Choroid plexus epithelial cell (primary cell): Measurements from ENCODE around the gene DNAH11.
A peak's percentile ranks its signal among the peaks of the same experiment; 100 is the strongest.

ENCODE experiments used
- DNase-seq: peaks from one replicate; pipeline ENCODE4 v3.0.0-alpha.2; 2010; ENCODE audit warnings: low read depth
- H3K4me3 ChIP-seq: 2 replicates; pipeline ENCODE4 v1.5.1; 2011; ENCODE audit warnings: low read depth, mild to moderate bottlenecking, control low read depth, low read length, moderate library complexity
- CTCF ChIP-seq: conservative IDR thresholded peaks from 2 replicates; pipeline ENCODE4 v1.5.1; 2011; ENCODE audit warnings: low read depth, mild to moderate bottlenecking, control low read depth, inconsistent platforms, low read length, moderate library complexity

DNAH11 gene

GRCh38 chr7:21579341-21580072 is 36.7 kb downstream of the DNAH11 start:
- TF ChIP-seq CTCF = no peak
- DNase-seq = no peak
- H3K4me3 ChIP-seq = no peak overlapping the region

- H3K4me3 ChIP-seq = no peak overlapping the region
- peak; percentile 89 for DNase-seq
These were observed 37.3 kb downstream of the DNAH11 start for GRCh38 chr7:21580073-21580521.

GRCh38 chr7:21585070-21585724 is 42.4 kb downstream of the DNAH11 start:
- H3K4me3 ChIP-seq = no peak overlapping the region
- no peak for TF ChIP-seq CTCF
- DNase-seq = no peak

More at GRCh38 chr7:21580073-21580521, 37.3 kb downstream of the DNAH11 start:
- no peak for TF ChIP-seq CTCF

GRCh38 chr7:21587139-21587784 is 44.4 kb downstream of the DNAH11 start:
- TF ChIP-seq CTCF = no peak
- no peak overlapping the region for H3K4me3 ChIP-seq
- DNase-seq = no peak

GRCh38 chr7:21596801-21597200 is 54.0 kb downstream of the DNAH11 start:
- no peak for TF ChIP-seq CTCF
- no peak overlapping the region for H3K4me3 ChIP-seq
- DNase-seq = no peak

- no peak overlapping the region for H3K4me3 ChIP-seq
- TF ChIP-seq CTCF = no peak
- peak; percentile 27 for DNase-seq
These were observed 60.6 kb downstream of the DNAH11 start for GRCh38 chr7:21603462-21603861.
